Upper lobe of right lung (tissue), 1 donor: Measurements from ENCODE around the gene FAH. TPM values are rescaled to one million over a fixed set of nuclear protein-coding genes. Genes with fewer than 3 reads are reported as not detected.
A peak's percentile ranks its signal among the peaks of the same experiment; 100 is the strongest.

Experiments
- ATAC-seq: fragments of 200-7000 bp; cut with Tn5 transposase; one replicate; pipeline ENCODE4 v1.9.1; 2020; ENCODE audit warnings: mild to moderate bottlenecking, moderate library complexity
- DNase-seq: peaks from one replicate; pipeline ENCODE4 v3.0.0-alpha.2; 2020
- H3K27ac ChIP-seq: fragments of 200-600 bp; one replicate; pipeline ENCODE4 v1.8.0; 2022
- H3K27me3 ChIP-seq: fragments of 200-600 bp; one replicate; pipeline ENCODE4 v1.8.0; 2022; ENCODE audit warnings: mild to moderate bottlenecking
- H3K36me3 ChIP-seq: fragments of 200-600 bp; one replicate; pipeline ENCODE4 v1.8.0; 2022
- H3K4me1 ChIP-seq: fragments of 200-600 bp; one replicate; pipeline ENCODE4 v1.8.0; 2022
- H3K4me3 ChIP-seq: fragments of 200-600 bp; one replicate; pipeline ENCODE4 v1.8.0; 2022; ENCODE audit warnings: mild to moderate bottlenecking
- H3K9me3 ChIP-seq: fragments of 200-600 bp; one replicate; pipeline ENCODE4 v1.8.0; 2022
- CTCF ChIP-seq: fragments of 200-600 bp; IDR thresholded peaks from one replicate; pipeline ENCODE4 v1.8.0; 2022; ENCODE audit warnings: antibody characterized with exemption
- intact Hi-C: fragments of 100-400 bp; cut with DNase I; formaldehyde crosslinking; loops from one replicate; pipeline ENCODE4 v1.11.0; 2022
- total RNA-seq: library from RNA; stranded (reverse); fragmentation: NEBNext Ultra II Directional; extraction: Animal tissue kit (Norgen Biotek cat#: 25700); gene quantifications from one replicate; pipeline ENCODE4 v1.2.1, GENCODE V29; 2021
- donor health status: DM: no; HTN: yes; CAD: no; lungs with severe emphysema.

Gene FAH
- total RNA-seq, 1 donor from 2014 or later = 31.7 TPM

- Histone ChIP-seq H3K36me3 (peaks cover 22% of the 10 kb centered on the region), H3K27ac (no peak overlapping the region), H3K27me3 (no peaks in the 10 kb centered on the region), H3K4me1 (no peaks in the 10 kb centered on the region), H3K4me3 (no peak overlapping the region), H3K9me3 (no peaks in the 10 kb centered on the region)
- ATAC-seq = peak; percentile 89
- intact Hi-C loops = no loop called here
- peak; percentile 75 for TF ChIP-seq CTCF
- peak; percentile 87 for DNase-seq
Measured at GRCh38 chr15:80173022-80173759, 20.4 kb downstream of the FAH start.

GRCh38 chr15:80174017-80174746 lies 21.4 kb downstream of the FAH start:
- H3K4me3 ChIP-seq = no peak overlapping the region
- peaks cover 18% of the 10 kb centered on the region for H3K36me3 ChIP-seq
- intact Hi-C loops = no loop called here
- no peak overlapping the region for H3K27ac ChIP-seq
- DNase-seq (no peak), ATAC-seq (no peak)
- TF ChIP-seq CTCF = no peak
- H3K9me3 ChIP-seq = no peaks in the 10 kb centered on the region
- H3K27me3 ChIP-seq = no peaks in the 10 kb centered on the region
- no peaks in the 10 kb centered on the region for H3K4me1 ChIP-seq

GRCh38 chr15:80175436-80175835 lies 22.6 kb downstream of the FAH start:
- intact Hi-C loops = no loop called here
- TF ChIP-seq CTCF = no peak
- no peaks in the 10 kb centered on the region for H3K9me3 ChIP-seq
- H3K27ac ChIP-seq = no peak overlapping the region
- no peak for DNase-seq
- H3K4me1 ChIP-seq = no peaks in the 10 kb centered on the region
- no peaks in the 10 kb centered on the region for H3K27me3 ChIP-seq
- ATAC-seq = no peak
- H3K4me3 ChIP-seq = no peak overlapping the region
- peaks cover 26% of the 10 kb centered on the region for H3K36me3 ChIP-seq

- no peaks in the 10 kb centered on the region for H3K27me3 ChIP-seq
- DNase-seq = no peak
- no peaks in the 10 kb centered on the region for H3K4me1 ChIP-seq
- TF ChIP-seq CTCF = no peak
- H3K27ac ChIP-seq = no peak overlapping the region
- ATAC-seq = no peak
- no peaks in the 10 kb centered on the region for H3K9me3 ChIP-seq
- intact Hi-C loops = no loop called here
- H3K4me3 ChIP-seq = no peak overlapping the region
- peaks cover 35% of the 10 kb centered on the region for H3K36me3 ChIP-seq
Measured at GRCh38 chr15:80176443-80176842, 23.6 kb downstream of the FAH start.

GRCh38 chr15:80177156-80177555 lies 24.4 kb downstream of the FAH start:
- Histone ChIP-seq H3K4me1 (no peaks in the 10 kb centered on the region), H3K27ac (no peak overlapping the region), H3K4me3 (no peak overlapping the region), H3K9me3 (no peaks in the 10 kb centered on the region), H3K36me3 (peaks cover 35% of the 10 kb centered on the region), H3K27me3 (no peaks in the 10 kb centered on the region)
- DNase-seq (no peak), ATAC-seq (no peak)
- TF ChIP-seq CTCF = no peak
- intact Hi-C loops = no loop called here
